Astrocyte of the spinal cord (primary cell): ENCODE data around the gene BMP6.
A peak's percentile ranks its signal among the peaks of the same experiment; 100 is the strongest.

Source experiments
- DNase-seq: peaks from one replicate; pipeline ENCODE4 v3.0.0; 2011; ENCODE audit warnings: low read depth, low spot score
- H3K4me3 ChIP-seq: 2 replicates; pipeline ENCODE4 v1.5.1; 2011; ENCODE audit warnings: low read depth, mild to moderate bottlenecking, low read length, moderate library complexity
- in situ Hi-C: cut with HindIII; loops from 2 replicates; pipeline ENCODE4 v1.10.0; 2017; ENCODE audit warnings: low sequenced_read_pairs
- TF ChIP-seq, protein P1 (sequence below): IDR thresholded peaks from 2 replicates; pipeline ENCODE4 v1.5.1; 2012; ENCODE audit warnings: low read depth, mild to moderate bottlenecking, low read length, inconsistent platforms

The BMP6 gene

GRCh38 chr6:7730001-7730783 is 4.3 kb downstream of the BMP6 start:
- TF ChIP-seq, protein P1, sequence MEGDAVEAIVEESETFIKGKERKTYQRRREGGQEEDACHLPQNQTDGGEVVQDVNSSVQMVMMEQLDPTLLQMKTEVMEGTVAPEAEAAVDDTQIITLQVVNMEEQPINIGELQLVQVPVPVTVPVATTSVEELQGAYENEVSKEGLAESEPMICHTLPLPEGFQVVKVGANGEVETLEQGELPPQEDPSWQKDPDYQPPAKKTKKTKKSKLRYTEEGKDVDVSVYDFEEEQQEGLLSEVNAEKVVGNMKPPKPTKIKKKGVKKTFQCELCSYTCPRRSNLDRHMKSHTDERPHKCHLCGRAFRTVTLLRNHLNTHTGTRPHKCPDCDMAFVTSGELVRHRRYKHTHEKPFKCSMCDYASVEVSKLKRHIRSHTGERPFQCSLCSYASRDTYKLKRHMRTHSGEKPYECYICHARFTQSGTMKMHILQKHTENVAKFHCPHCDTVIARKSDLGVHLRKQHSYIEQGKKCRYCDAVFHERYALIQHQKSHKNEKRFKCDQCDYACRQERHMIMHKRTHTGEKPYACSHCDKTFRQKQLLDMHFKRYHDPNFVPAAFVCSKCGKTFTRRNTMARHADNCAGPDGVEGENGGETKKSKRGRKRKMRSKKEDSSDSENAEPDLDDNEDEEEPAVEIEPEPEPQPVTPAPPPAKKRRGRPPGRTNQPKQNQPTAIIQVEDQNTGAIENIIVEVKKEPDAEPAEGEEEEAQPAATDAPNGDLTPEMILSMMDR: no peak
- H3K4me3 ChIP-seq: no peak overlapping the region
- no peak for DNase-seq
- in situ Hi-C loops: no loop called here

DNA sequence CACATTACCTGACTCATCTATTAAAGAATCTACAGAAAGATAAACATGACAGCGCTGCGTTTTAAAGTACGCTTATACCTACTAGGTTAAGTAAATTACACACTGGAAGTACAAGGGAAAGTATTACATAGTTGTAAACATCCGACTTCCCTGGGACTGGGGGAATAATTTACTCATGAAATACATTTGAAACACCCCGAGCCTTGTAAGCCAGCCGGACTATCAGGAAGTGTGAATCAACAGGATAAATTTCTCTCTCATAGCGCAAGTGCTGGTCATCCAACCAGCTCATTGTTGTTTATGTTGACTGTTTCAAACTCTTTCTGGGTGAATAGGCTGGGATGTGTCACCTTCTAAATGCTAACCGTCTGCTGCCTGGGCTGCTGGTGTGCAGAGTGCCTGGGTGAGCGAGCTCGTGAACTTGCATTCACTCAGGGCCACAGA is 4.9 kb downstream of the BMP6 start:
- no peak overlapping the region for H3K4me3 ChIP-seq
- DNase-seq: peak; percentile 70
- TF ChIP-seq, protein P1: no peak
- in situ Hi-C loops: no loop called here

DNA sequence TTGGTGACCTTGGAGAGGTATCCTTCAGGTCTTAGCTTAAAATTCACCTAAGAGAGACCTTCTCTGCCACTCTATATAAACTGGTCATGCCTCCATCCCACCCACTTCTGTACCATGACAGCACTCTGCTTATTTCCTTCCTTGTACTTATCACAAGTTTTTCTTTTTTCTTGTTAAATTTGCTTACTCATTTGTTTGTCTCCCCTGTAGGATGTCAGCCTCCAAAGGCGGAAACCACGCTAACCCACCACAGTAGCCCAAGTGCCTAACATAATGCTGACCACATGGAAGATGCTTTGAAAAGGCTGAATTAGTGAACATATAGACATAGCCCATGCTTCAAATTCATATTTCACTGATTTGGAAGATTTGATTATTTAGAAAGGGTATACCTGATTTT is 5.4 kb downstream of the BMP6 start:
- H3K4me3 ChIP-seq: no peak overlapping the region
- in situ Hi-C loops: no loop called here
- TF ChIP-seq, protein P1: no peak
- no peak for DNase-seq

DNA sequence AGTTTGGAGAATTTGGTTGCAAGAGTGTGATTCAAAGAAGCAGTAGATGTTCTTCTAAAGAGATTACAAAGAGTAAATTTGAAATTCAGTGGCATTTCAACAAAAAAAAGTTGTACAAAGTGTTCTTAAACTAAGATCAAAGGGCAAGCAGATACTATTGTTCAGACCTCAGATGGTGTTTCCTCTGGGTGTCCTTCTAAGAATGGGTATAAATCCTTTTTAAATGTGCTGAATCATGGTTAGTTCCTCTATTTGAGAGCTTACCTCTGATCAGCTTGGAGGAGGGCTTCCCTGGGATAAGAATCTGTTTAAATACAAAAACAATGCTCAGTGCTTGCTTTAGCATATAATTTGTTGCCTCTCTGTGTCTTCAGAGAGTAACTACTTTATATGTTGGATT is 6.3 kb downstream of the BMP6 start:
- in situ Hi-C loops: no loop called here
- TF ChIP-seq, protein P1: no peak
- H3K4me3 ChIP-seq: no peak overlapping the region
- no peak for DNase-seq

GRCh38 chr6:7734707-7735383 is 8.9 kb downstream of the BMP6 start:
- H3K4me3 ChIP-seq: no peak overlapping the region
- in situ Hi-C loops: no loop called here
- TF ChIP-seq, protein P1: no peak
- DNase-seq: no peak

DNA sequence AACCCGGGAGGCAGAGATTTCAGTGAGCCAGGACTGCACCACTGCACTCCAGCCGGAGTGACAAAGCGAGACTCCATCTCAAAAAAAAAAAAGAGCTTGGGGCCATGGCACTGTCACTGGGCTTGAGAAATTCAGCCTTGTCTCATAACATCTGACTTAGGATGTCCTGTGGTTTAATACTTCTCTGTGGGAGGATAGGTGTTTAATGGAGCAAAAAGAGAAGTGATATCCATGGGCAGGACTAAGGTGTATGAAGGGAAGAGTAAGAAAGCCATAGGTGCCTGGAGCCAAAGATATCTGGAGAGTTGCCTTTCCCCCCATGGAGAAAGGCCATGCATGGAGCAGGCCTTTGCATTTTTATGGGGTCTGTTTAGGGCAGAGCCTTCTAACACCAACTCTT is 11.2 kb downstream of the BMP6 start:
- no peak for DNase-seq
- TF ChIP-seq, protein P1: no peak
- in situ Hi-C loops: no loop called here
- H3K4me3 ChIP-seq: no peak overlapping the region
